Stimulated activated effector memory CD8-positive, alpha-beta T cell treated with anti-CD3 and anti-CD28 coated beads, Interleukin-12 subunit alpha, Interleukin-12 subunit beta, amount 100 ng/mL, for 72 hours (primary cell): ENCODE measurements around the gene PLEKHA7.
"Not testable (repeated sequence)": the region's sequence is repeated elsewhere in the genome, so short reads cannot be mapped to it uniquely, and the experiment has no call there.

Experiments used
- ATAC-seq: fragments of 150-1000 bp; cut with Tn5 transposase; 2 replicates; pipeline ENCODE4 v1.10.0; 2021
- DNase-seq, 2 donors: peaks; one replicate each; pipeline ENCODE4 v3.0.0; 2021 to 2022; ENCODE audit warnings: low spot score in 2 of 2
- H3K27ac Mint-ChIP-seq: one replicate; pipeline ENCODE4 v1.8.0; 2022; ENCODE audit warnings: mild to moderate bottlenecking, mixed read lengths
- H3K36me3 Mint-ChIP-seq: one replicate; pipeline ENCODE4 v1.8.0; 2022; ENCODE audit warnings: mild to moderate bottlenecking, mixed read lengths
- H3K4me1 Mint-ChIP-seq: one replicate; pipeline ENCODE4 v1.8.0; 2022; ENCODE audit warnings: mixed read lengths
- H3K4me3 Mint-ChIP-seq: one replicate; pipeline ENCODE4 v1.8.0; 2022; ENCODE audit warnings: mild to moderate bottlenecking, mixed read lengths
- H3K9me3 Mint-ChIP-seq: one replicate; pipeline ENCODE4 v1.8.0; 2022; ENCODE audit warnings: mixed read lengths

PLEKHA7 gene

GRCh38 chr11:17014833-17015626 is 816 bp upstream of the PLEKHA7 start:
- Mint-ChIP-seq H3K9me3 (no peaks in the 10 kb centered on the region), H3K4me3 (peak overlapping the region; percentile 82), H3K36me3 (peaks cover 8% of the 10 kb centered on the region), H3K27ac (peak overlapping the region; percentile 67), H3K4me1 (peaks cover 9% of the 10 kb centered on the region)
- ATAC-seq (peak; percentile 69), DNase-seq (no peak)

DNA sequence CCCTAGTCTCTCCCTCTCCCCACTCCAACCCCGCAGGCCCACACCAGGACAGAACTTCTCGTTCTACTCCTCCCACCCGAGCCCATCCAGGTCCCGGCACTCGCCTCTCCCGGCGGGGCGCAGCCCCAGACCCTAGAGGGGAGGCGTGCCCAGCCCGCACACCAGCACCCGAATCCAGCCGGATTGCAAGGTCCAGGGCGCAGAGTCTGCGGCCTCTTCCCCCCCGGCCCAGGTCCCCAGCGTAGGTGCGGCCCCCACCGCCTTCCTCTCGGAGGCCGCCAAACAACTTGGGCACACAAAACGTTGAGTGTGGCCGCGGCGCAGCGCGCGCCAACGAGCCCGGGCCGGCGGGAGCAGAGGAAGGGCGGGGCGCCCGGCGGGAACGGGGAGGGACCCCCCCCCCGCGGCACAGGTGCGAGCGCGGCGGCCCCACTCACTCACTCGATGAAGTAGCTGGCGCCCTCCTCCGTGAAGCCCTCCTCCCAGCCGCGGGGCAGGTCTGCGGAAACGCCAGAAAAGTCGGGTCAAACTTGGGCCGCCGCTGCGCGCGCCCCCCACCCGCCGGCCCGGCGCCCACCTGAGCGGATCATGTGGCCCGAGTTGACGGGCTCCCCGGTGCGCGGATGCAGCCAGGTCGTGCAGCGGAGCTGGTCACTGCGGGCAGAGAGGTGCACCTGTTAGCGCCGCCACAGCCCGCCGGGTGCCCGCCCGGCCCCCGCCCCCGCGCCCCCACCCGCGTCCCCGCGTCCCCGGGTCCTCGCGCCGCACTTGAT is 480 bp downstream of the PLEKHA7 start:
- Mint-ChIP-seq H3K4me1 (peaks cover 9% of the 10 kb centered on the region), H3K4me3 (no peak overlapping the region), H3K36me3 (peaks cover 8% of the 10 kb centered on the region), H3K27ac (no peak overlapping the region), H3K9me3 (no peaks in the 10 kb centered on the region)
- DNase-seq (no peak), ATAC-seq (peak; percentile 44)

DNA sequence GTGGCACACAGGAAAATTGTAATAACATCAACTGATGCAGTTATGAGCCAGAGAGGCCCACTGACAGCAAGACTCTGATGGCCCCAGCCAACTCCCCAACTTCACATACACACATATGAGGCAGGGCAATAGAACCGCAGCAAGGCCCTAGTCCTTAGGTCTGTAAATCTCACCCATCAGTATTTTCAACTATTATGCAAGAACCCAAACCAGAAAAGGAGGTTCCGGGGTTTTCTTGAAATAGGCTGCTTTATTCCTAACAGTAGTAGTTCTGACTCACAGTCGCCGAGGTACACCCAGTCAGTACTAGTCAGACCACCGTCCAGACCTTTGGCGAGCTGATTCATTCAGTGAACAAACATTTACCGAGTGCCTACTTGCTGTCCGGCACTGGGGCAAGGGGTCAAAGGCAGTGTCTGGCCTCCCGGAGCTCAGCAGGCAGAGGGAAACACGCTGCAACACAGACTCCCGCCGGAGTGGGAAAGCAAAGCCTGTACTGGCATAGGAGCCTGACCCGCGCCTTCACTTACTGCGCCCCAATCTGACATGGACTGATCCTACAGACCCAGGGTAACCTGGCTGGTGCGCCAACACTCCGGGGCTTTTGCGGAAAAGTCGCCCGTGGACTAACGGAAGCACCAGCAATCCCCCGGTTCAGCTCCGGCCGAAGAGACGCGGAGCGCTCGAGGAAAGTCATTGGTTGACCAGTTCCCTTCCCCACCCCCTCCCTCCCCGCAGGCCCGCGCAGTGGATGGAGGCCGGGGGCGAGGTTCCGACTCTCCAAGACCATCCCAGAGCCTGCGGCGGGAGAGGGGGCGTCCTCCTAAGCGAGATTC is 1.3 kb downstream of the PLEKHA7 start:
- no peak overlapping the region for H3K4me3 Mint-ChIP-seq
- H3K9me3 Mint-ChIP-seq: no peaks in the 10 kb centered on the region
- H3K4me1 Mint-ChIP-seq: peaks cover 9% of the 10 kb centered on the region
- no peak for DNase-seq
- no peak overlapping the region for H3K27ac Mint-ChIP-seq
- peaks cover 8% of the 10 kb centered on the region for H3K36me3 Mint-ChIP-seq
- ATAC-seq: peak; percentile 60

GRCh38 chr11:17012179-17012578 is 2.0 kb downstream of the PLEKHA7 start:
- ATAC-seq (no peak), DNase-seq (no peak)
- Mint-ChIP-seq H3K36me3 (peaks cover 8% of the 10 kb centered on the region), H3K27ac (no peak overlapping the region), H3K4me1 (peaks cover 9% of the 10 kb centered on the region), H3K9me3 (no peaks in the 10 kb centered on the region), H3K4me3 (no peak overlapping the region)

DNA sequence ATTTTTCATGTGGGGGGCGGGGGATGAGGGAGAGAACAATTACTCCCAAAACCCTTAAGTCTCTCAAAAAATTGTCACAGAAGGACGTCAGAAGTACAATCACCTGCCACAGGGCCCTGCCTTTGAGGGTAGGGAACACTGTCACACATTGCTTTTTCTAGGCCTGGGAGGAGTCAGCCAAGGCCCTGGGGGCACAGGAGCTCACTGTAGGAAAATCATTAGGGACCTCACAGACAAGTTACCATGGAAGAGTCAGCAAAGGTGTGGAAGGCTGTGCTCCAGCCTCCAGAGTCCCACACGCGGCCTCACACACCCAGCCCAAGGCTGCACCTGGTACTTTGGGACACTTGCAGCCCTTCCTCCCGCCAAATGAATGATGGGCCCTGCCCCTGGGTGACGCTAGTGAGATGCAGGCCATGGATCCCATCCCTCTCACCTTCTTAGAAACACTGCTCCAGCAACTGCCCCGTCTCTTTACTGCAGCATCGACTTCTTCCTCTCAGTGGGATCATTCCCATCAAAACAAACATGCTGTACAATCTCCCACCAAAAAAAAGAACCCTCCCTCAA is 3.3 kb downstream of the PLEKHA7 start:
- H3K36me3 Mint-ChIP-seq: peaks cover 8% of the 10 kb centered on the region
- H3K9me3 Mint-ChIP-seq: no peaks in the 10 kb centered on the region
- H3K27ac Mint-ChIP-seq: no peak overlapping the region
- DNase-seq (no peak), ATAC-seq (no peak)
- H3K4me3 Mint-ChIP-seq: no peak overlapping the region
- peaks cover 9% of the 10 kb centered on the region for H3K4me1 Mint-ChIP-seq

GRCh38 chr11:17008099-17008498 is 6.1 kb downstream of the PLEKHA7 start:
- no peaks in the 10 kb centered on the region for H3K36me3 Mint-ChIP-seq

DNA sequence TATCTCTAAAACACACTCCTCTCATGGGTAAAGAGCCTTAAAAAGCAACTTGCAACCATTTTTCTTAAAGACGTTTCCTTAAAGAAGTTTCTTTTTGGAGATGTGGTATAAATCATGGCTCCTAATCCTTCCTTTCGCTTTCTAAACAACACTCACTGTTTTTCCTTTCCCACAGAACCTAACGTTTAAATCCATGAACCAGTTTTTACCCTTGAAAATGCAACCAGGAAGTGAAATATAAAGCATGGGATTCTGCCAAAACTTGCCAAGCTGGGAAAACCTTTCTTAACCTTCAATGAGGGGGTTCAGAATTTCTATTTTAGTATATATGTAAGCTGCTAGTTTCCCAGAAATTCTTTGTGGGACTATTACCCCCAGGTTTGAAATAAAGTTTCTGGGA is 8.6 kb downstream of the PLEKHA7 start:
- H3K4me3 Mint-ChIP-seq: no peak overlapping the region
- no peaks in the 10 kb centered on the region for H3K36me3 Mint-ChIP-seq
- H3K27ac Mint-ChIP-seq: no peak overlapping the region
- no peak for DNase-seq
- no peak for ATAC-seq
- H3K9me3 Mint-ChIP-seq: no peaks in the 10 kb centered on the region
- peaks cover 4% of the 10 kb centered on the region for H3K4me1 Mint-ChIP-seq

More at GRCh38 chr11:17008099-17008498, 6.1 kb downstream of the PLEKHA7 start:
- no peaks in the 10 kb centered on the region for H3K4me1 Mint-ChIP-seq
- no peak overlapping the region for H3K27ac Mint-ChIP-seq
- H3K9me3 Mint-ChIP-seq: no peaks in the 10 kb centered on the region
- ATAC-seq (no peak), DNase-seq (no peak)
- no peak overlapping the region for H3K4me3 Mint-ChIP-seq

DNA sequence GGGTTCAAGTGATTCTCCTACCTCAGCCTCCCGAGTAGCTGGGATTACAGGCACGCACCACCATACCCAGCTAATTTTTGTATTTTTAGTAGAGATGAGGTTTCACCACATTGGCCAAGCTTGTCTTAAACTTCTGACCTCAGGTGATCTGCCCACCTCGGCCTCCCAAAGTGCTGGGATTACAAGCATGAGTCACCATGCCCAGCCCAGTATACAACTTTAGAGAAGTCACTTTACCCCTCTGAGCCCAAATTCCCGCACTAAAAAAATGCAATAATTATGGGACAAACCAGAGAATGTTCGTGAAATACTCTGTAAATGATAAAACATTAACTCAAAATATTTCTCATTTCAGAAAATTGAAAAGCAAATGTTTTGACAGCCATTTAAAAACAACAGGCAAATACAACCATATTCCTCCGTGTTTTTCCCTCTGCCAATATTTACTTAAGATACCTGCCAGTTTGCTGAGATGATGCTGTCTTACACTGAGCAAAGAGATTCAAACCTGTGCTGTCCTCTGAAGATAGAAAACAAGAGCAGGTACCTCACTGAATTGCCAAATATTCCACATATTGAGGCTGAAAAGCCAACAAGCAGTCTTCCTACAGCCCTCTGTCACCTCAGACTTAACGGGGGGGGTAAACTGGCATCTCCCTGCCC is 9.6 kb downstream of the PLEKHA7 start:
- Mint-ChIP-seq H3K9me3 (no peaks in the 10 kb centered on the region), H3K4me3 (no peak overlapping the region), H3K36me3 (no peaks in the 10 kb centered on the region), H3K4me1 (peaks cover 4% of the 10 kb centered on the region), H3K27ac (no peak overlapping the region)
- ATAC-seq (no peak), DNase-seq (no peak)

GRCh38 chr11:17003426-17003825 is 10.8 kb downstream of the PLEKHA7 start:
- DNase-seq (no peak), ATAC-seq (no peak)
- Mint-ChIP-seq H3K4me3 (no peak overlapping the region), H3K36me3 (no peaks in the 10 kb centered on the region), H3K4me1 (peaks cover 10% of the 10 kb centered on the region), H3K27ac (no peak overlapping the region), H3K9me3 (no peaks in the 10 kb centered on the region)

- DNase-seq: no peak
- no peak overlapping the region for H3K4me3 Mint-ChIP-seq
- H3K4me1 Mint-ChIP-seq: peaks cover 10% of the 10 kb centered on the region
- H3K9me3 Mint-ChIP-seq: no peaks in the 10 kb centered on the region
- H3K36me3 Mint-ChIP-seq: no peaks in the 10 kb centered on the region
- H3K27ac Mint-ChIP-seq: no peak overlapping the region
- no peak for ATAC-seq
Observed at GRCh38 chr11:17002543-17002942, 11.7 kb downstream of the PLEKHA7 start.

- ATAC-seq (no peak), DNase-seq (no peak)
- no peak overlapping the region for H3K4me3 Mint-ChIP-seq
- no peak overlapping the region for H3K27ac Mint-ChIP-seq
- H3K36me3 Mint-ChIP-seq: no peaks in the 10 kb centered on the region
- H3K9me3 Mint-ChIP-seq: no peaks in the 10 kb centered on the region
- H3K4me1 Mint-ChIP-seq: peaks cover 10% of the 10 kb centered on the region
Observed at GRCh38 chr11:17001806-17002205, 12.4 kb downstream of the PLEKHA7 start.

DNA sequence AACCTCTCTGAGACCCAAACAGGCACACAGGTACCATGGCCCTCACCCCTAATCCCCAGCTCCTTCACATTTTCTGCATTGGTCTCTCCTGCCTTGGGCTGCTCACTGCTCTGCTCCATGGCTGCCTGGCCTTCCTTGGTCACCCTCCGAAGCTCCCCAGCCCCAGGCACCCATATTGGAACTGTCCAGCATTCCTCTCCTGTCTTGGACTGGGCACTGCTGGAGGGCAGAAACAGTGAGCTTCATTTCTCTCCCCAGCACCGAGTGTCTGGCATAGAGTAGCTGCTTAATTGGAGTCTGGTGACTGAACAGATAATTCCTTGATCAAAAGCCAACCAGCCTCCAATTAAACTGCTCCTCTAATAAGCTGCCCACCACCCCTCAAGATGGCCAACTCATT is 13.2 kb downstream of the PLEKHA7 start:
- no peak for DNase-seq
- Mint-ChIP-seq H3K27ac (no peak overlapping the region), H3K4me1 (peaks cover 10% of the 10 kb centered on the region), H3K9me3 (no peaks in the 10 kb centered on the region), H3K36me3 (no peaks in the 10 kb centered on the region), H3K4me3 (no peak overlapping the region)
- ATAC-seq: no peak

DNA sequence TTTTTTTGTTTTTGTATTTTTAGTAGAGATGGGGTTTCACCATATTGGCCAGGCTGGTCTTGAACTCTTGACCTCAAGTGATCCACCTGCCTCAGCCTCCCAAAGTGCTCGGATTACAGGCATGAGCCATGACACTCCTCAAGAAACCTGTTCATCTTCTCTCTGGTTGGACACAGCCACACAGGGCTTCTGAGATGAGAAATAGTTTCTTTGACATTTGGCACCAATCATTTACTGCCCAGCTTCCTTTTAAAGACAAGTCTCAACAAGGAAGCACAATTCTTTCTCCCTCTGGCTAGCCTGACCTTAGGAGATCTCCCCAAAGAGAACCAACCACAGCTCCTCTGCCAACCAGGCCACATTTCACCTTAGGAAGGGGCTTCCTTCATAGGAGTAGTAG is 14.0 kb downstream of the PLEKHA7 start:
- not testable (repeated sequence) for H3K9me3 Mint-ChIP-seq

GRCh38 chr11:16999116-16999515 is 15.1 kb downstream of the PLEKHA7 start:
- H3K4me1 Mint-ChIP-seq: peaks cover 21% of the 10 kb centered on the region
- H3K9me3 Mint-ChIP-seq: no peaks in the 10 kb centered on the region
- no peak overlapping the region for H3K4me3 Mint-ChIP-seq
- ATAC-seq (no peak), DNase-seq (no peak)
- no peak overlapping the region for H3K27ac Mint-ChIP-seq
- no peaks in the 10 kb centered on the region for H3K36me3 Mint-ChIP-seq

More for the DNA sequence above, 14.0 kb downstream of the PLEKHA7 start:
- H3K4me1 Mint-ChIP-seq: peaks cover 13% of the 10 kb centered on the region
- H3K27ac Mint-ChIP-seq, H3K36me3 Mint-ChIP-seq, H3K4me3 Mint-ChIP-seq, DNase-seq, ATAC-seq: not testable (repeated sequence)
